HG02981 (cell line): ENCODE measurements around the gene SENP2.
"Not testable (repeated sequence)": the region's sequence is repeated elsewhere in the genome, so short reads cannot be mapped to it uniquely, and the experiment has no call there.

ENCODE experiments used
- ATAC-seq: cut with Tn5 transposase; IDR thresholded peaks from one replicate; pipeline ENCODE4 v1.9.1; 2021; ENCODE audit warnings: mild to moderate bottlenecking, moderate library complexity; ENCODE audit not compliant: unreplicated experiment

Gene SENP2

DNA sequence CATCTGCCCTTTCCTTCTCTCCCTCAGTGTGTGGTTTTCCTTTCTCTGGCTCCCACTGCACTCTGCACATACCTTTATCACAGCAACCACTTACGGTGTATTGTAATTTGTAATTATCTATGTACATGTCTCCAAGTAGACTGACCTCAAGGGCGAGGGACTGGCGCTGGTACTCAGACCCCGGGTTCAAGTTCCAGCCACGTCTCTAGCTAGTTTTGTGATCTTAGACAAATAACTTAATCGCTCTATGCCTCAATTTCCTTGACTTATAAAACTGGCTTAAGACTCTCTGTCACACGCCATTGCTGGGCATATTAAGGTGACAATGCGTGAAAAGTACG is 607 bp upstream of the SENP2 start:
- no peak for ATAC-seq

DNA sequence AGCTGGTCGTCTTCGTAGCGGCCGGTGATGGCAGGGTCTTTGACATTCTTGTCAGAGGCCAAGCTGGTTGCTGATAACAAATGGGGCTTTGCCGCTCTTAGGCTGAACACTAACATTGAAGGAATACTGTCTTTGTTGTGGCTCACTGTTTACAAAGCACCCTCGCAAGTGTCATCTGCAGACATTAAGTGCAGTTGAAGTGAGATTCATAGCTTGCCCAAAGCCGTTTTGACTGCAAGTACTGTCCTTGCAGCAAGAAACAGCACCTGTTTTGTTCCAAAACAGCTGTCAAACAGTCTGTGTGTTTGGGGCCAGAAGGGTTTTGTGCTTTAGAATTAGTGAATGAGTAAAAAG is 568 bp downstream of the SENP2 start:
- no peak for ATAC-seq

DNA sequence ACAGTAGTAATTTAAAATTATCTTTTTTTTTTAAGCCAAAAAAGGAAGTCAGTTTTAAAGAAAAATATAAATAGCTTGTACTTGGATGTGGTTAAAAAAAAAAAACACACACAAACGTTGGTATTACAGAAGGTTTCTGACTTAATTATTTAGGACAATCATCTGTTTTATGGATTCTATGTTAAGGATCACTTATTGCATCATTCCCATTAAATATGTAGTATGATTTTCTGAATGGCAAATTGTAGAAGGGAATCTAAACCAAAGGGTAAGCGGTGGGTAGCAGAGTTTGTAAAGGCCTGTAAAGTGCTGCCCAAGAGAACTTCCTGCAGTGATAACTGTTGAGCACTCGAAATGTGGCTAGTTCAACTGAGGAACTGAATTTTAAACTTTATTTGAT is 8.0 kb downstream of the SENP2 start:
- ATAC-seq: no peak

DNA sequence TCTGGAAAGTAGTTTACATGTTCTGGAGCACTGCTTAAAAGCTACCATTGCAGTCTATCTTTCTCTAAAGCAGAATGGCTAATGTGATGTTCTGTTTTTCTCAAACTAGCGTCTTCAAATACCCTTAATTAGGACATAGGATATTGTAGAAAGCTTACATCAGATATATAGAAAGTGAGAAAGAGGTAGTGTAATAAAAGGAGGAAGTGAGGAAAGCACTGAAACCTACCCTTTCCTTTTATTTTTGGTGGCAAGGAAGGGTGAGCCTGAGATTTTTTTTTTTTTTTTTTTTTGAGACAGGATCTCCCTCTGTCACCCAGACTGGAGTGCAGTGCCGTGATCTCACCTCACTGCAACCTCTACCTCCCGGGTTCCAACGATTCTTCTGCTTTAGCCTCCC is 9.4 kb downstream of the SENP2 start:
- ATAC-seq: no peak

- no peak for ATAC-seq
Measured at GRCh38 chr3:185605566-185605965, 19.5 kb downstream of the SENP2 start.

GRCh38 chr3:185606196-185606595 is 20.1 kb downstream of the SENP2 start:
- ATAC-seq: no peak

- no peak for ATAC-seq
Measured at GRCh38 chr3:185613016-185613415, 26.9 kb downstream of the SENP2 start.

DNA sequence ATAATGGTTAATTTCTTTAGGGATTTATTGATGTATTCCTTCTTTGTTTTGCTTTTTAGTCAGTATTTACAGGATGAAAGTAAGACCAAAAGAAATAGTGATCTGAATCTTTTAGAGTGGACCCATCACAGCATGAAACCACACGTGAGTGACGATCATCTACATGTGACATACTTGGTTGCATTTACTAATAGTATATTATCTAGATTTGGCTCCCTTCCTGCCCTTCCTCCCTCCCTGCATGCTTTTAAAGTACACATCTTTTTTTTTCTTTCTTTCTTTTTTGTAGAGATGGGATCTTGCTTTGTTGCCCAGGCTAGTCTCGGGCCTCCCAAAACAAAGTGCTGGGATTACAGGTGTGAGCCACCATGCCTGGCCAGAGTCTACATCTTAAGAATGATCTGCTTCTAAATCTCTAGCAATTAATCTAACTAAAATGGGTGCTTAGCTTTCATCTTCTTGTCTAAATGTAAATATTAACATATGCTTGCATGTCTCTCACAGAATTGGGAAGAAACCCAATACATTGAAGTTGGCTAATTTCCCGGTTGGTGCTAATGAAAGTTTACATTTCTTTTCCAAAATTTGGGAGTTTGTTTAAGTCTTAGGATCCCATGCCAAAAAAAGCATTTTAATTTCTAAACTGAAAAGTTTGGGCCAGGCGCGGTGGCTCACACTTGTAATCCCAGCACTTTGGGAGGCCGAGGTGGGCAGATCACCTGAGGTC is 38.0 kb downstream of the SENP2 start:
- ATAC-seq: no peak

GRCh38 chr3:185625784-185626183 is 39.7 kb downstream of the SENP2 start:
- no peak for ATAC-seq

- ATAC-seq: no peak
Measured at GRCh38 chr3:185629554-185630181, 43.6 kb downstream of the SENP2 start.

DNA sequence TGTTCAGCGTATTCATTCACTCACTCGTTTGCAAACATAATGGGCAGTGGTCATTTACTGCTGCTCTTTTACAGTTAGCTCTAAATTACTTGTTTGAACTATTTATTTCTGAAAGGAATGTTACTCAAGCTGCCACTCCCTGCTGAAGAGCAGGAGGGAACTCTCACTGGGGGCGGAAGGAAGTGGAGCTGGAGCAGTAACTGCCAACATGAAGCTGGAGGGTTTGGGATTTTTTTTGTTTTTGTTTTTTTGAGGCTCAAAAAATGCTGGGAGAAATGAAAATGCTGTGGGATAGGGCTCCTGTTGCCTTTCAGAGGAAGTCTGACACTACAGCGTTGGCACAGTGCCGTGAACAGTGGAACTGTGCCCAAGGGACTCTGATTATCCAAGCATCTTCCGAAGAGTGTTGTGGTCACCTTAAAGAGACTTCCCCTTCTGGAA is 44.1 kb downstream of the SENP2 start:
- ATAC-seq: no peak

GRCh38 chr3:185631108-185631507 is 45.0 kb downstream of the SENP2 start:
- no peak for ATAC-seq

GRCh38 chr3:185631508-185632206 is 45.6 kb downstream of the SENP2 start:
- no peak for ATAC-seq

DNA sequence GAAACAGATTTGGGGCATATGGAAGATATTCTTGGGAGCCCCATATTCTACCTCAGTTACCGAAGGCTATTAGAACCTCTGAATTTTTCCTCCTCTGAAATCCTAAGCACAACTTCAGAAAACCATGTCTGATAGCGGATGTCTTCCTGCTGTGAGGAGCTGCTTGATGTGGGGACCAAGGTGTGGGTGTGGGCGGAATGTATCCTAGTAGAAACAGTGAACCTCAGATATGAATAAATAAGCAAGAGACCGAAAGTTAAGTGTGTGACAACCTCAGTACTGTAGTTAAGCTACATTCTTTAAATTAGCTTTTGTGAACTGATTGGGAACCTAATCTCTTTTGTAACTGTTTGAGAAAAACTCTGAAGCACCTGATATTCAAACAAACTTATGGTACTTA is 46.9 kb downstream of the SENP2 start:
- no peak for ATAC-seq

DNA sequence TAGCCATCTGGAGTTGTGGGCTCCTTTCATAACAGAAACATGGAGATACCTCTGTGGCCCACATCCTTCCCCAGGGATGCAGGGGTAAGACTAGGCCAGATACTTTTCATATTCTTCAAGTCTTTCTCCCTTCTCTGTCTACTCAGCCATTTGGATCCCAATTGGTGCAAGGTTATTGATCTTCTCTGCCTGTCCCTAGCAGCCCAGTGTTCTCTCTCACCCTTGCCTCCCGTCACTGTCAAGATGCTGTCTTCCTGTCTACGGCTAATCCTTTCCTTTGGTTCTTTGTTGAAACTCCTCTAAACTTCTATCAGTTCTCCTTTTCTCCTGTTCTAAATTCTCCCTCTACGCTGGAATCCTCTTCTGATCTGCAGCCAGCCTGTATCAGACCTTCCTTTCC is 51.3 kb downstream of the SENP2 start:
- no peak for ATAC-seq

GRCh38 chr3:185638651-185639050 is 52.6 kb downstream of the SENP2 start:
- not testable (repeated sequence) for ATAC-seq

- ATAC-seq: no peak
Measured at GRCh38 chr3:185639632-185640206, 53.6 kb downstream of the SENP2 start.

- ATAC-seq: no peak
Measured at GRCh38 chr3:185640308-185640707, 54.2 kb downstream of the SENP2 start.

DNA sequence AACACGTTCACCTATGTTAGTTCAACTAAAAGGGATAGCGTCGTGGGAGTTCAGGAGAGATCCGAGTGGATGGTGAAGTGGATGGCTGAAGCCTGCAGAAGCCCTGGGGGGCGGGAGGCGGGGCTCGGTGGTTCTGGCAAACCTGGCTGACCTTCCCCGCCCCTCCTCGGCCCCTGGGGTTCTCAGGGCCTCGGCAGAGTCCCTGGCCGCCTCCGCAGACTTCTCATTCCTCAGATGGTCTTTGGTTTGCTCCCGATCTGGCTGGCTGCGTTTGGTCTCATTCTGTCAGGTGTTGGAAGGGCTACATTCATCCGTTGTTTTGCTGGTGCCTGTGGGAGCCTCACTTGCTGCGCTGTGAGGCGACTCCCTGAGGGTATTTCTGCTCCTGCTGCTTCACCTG is 59.1 kb downstream of the SENP2 start:
- ATAC-seq: not testable (repeated sequence)

DNA sequence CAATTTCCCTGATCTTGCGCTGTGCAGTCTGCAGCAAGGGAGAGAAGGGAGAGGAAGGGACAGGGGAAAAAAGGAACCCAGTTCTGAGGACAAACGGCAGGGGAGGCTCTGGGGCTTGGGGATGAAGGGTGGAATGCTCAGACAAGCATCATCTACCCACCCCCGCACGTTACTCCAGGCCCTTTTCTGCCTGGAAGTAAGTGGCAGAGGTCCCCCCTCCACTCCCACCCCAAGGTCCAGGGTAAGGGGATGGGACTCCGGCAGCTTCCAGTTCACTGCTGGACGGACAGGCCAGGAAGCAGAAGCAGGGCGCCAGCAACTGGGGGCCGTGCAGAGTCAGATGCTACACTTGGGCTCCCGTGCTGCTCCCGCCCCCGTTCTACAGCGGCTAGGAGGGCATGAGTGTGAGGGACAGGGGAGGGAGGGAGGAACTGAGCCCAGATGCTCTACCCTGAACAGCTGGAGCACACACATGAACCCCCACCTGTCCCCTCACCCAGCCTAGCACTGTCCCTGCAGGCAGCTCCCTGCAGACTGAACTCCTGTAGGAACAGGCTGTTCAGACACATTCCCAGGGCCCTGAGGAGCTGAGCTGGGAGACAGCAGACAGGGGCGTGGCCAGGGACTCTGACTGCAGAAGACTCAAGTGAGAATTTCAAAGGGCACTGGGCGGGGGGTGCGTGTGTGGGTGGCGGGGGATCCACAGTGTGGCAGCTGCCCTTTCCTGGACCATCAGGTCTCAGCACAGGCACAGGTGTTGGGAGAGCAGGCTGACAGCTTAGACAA is 59.7 kb downstream of the SENP2 start:
- ATAC-seq: no peak
